Fibroblast of lung (primary cell): ENCODE results near the gene APBA1. TPM values are rescaled to one million over a fixed set of nuclear protein-coding genes. Genes with fewer than 3 reads are reported as not detected.

Source experiments
- DNase-seq, 2 donors: peaks; one replicate each; pipeline versions ENCODE4 v3.0.0 to v3.0.0-alpha.2; 2010; ENCODE audit warnings: low read depth in 2 of 2
- H2AFZ ChIP-seq: 2 replicates; pipeline ENCODE4 v1.5.1; 2012; ENCODE audit warnings: low read length, control low read depth, inconsistent platforms
- H3K27ac ChIP-seq: 2 replicates; pipeline ENCODE4 v1.5.1; 2011; ENCODE audit warnings: low read length, control low read depth; ENCODE audit not compliant: insufficient read depth
- H3K27me3 ChIP-seq: 2 replicates; pipeline ENCODE4 v1.5.1; 2011; ENCODE audit warnings: mild to moderate bottlenecking, low read length; ENCODE audit not compliant: control insufficient read depth, insufficient read depth
- H3K36me3 ChIP-seq: 2 replicates; pipeline ENCODE4 v1.5.1; 2011; ENCODE audit warnings: low read length; ENCODE audit not compliant: control insufficient read depth, insufficient read depth
- H3K4me1 ChIP-seq: 2 replicates; pipeline ENCODE4 v1.5.1; 2011; ENCODE audit warnings: low read length; ENCODE audit not compliant: control insufficient read depth, insufficient read depth; ENCODE audit errors: extremely low read depth
- H3K4me2 ChIP-seq: 2 replicates; pipeline ENCODE4 v1.5.1; 2011; ENCODE audit warnings: low read length, control low read depth; ENCODE audit not compliant: insufficient read depth; ENCODE audit errors: extremely low read depth
- H3K4me3 ChIP-seq, 4 experiments: fragments of 200-600 bp in 1 of 4; sonication (generic) in 1 of 4; replicated peaks in 1 of 4; 2 replicates each; pipeline ENCODE4 v1.5.1; 2011 to 2016; ENCODE audit warnings: low read length in 4 of 4, low read depth in 3 of 4, mild to moderate bottlenecking in 3 of 4, control low read depth in 2 of 4, inconsistent platforms in 1 of 4, mixed read lengths in 1 of 4; ENCODE audit not compliant: insufficient read depth in 1 of 4; ENCODE audit errors: control extremely low read depth in 1 of 4
- H3K79me2 ChIP-seq: 2 replicates; pipeline ENCODE4 v1.5.1; 2012; ENCODE audit warnings: mild to moderate bottlenecking, low read length, inconsistent platforms; ENCODE audit not compliant: control insufficient read depth, insufficient read depth
- H3K9ac ChIP-seq: 2 replicates; pipeline ENCODE4 v1.5.1; 2011; ENCODE audit warnings: mild to moderate bottlenecking, low read length, control low read depth; ENCODE audit not compliant: insufficient read depth
- H3K9me3 ChIP-seq: 2 replicates; pipeline ENCODE4 v1.5.1; 2012; ENCODE audit warnings: low read depth, low read length; ENCODE audit not compliant: control insufficient read depth, insufficient read depth
- H4K20me1 ChIP-seq: 2 replicates; pipeline ENCODE4 v1.5.1; 2011; ENCODE audit warnings: low read length; ENCODE audit not compliant: control insufficient read depth, insufficient read depth; ENCODE audit errors: extremely low read depth
- CTCF ChIP-seq, 2 donors: IDR thresholded peaks in 1 of 2; conservative IDR thresholded peaks in 1 of 2; 1 replicate in 1 of 2; 2 replicates in 1 of 2; pipeline ENCODE4 v1.5.1; 2011 to 2012; ENCODE audit warnings: low read length in 2 of 2, control low read depth in 1 of 2, inconsistent platforms in 1 of 2, low read depth in 1 of 2, mild to moderate bottlenecking in 1 of 2
- EZH2 ChIP-seq: IDR thresholded peaks from 2 replicates; pipeline ENCODE4 v1.5.1; 2012; ENCODE audit warnings: low read length, control low read depth, mild to moderate bottlenecking; ENCODE audit errors: missing control alignments
- polyA plus RNA-seq, 2 donors: library from polyadenylated mRNA; depleted of rRNA in 1 of 2; stranded (reverse) in 1 of 2; unstranded in 1 of 2; fragments of >200 nt; gene quantifications; 2 replicates each; pipeline ENCODE4 v1.2.1, GENCODE V29; 2011 to 2012; ENCODE audit warnings: missing spikeins in 1 of 2
- total RNA-seq: library from RNA; depleted of rRNA; stranded (reverse); fragments of >200 nt; gene quantifications from 2 replicates; pipeline ENCODE4 v1.2.1, GENCODE V29; 2014

Gene APBA1
- total and polyA plus RNA-seq, 2 donors (not counting 1 experiment from before 2014, with no cell fraction given), result 5.0 to 8.8 TPM

DNA sequence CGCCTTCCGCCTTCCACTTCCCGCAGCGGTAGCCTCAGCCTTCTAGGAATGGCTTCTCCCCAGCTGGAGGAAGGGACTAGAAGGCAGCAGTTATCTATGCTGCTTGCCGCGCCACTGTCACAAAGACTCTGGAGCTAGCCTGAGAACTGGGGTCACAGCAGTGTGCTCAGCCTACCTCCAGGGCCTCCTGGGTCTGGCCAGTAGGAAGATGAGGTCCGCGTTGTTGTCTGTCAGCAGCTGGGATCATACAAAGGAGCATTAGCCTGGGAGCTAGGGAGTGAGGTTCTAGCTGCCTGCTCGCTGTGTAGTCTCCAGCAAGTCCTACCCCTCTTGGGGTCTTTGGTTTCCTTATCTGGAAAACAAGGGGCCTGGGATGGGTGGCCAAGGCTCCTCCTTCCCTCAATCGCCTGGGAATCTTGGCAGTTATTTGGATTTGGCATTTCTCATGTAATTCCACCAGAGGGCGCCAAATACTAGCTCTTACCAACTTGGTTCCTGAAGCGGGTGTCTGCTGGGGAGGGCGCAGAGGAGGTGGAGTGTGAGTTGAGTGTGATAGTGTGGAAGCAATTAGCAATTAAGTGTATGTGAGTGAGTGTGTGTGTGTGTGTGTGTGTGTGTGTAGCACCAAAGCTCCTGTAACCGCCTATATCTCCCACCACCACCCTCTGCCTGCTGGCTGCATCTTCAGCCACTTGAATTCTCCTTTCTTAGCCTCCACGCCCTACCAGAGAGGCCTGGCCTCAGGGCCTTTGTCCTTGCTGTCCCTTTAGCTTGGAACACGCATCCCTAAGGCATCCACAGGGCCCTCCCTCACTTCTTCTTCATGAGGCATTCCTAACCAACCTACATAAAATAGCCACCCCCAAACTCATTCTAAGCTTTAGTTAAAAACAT lies 250.0 kb downstream of the APBA1 start:
- no peaks in the 10 kb centered on the region for H3K79me2 ChIP-seq
- H3K4me3 ChIP-seq, result no peak overlapping the region
- no peak overlapping the region for H2AFZ ChIP-seq
- no peak overlapping the region for H3K27ac ChIP-seq
- no peaks in the 10 kb centered on the region for H3K27me3 ChIP-seq
- no peaks in the 10 kb centered on the region for H3K4me1 ChIP-seq
- H3K9me3 ChIP-seq, result no peaks in the 10 kb centered on the region
- H3K4me2 ChIP-seq, result no peak overlapping the region
- no peaks in the 10 kb centered on the region for H4K20me1 ChIP-seq
- H3K36me3 ChIP-seq, result no peaks in the 10 kb centered on the region
- peak; percentile 40 to 68 for DNase-seq
- no peak overlapping the region for H3K9ac ChIP-seq
- TF ChIP-seq CTCF (conservative IDR thresholded peaks at IDR 0.05 in 1 of 2, IDR thresholded peaks at IDR 0.05 in 1 of 2; ENCODE audit: low read depth in 1 of 2, low read length in 2 of 2) (peak; percentile 71 to 78), EZH2 (no peak)

DNA sequence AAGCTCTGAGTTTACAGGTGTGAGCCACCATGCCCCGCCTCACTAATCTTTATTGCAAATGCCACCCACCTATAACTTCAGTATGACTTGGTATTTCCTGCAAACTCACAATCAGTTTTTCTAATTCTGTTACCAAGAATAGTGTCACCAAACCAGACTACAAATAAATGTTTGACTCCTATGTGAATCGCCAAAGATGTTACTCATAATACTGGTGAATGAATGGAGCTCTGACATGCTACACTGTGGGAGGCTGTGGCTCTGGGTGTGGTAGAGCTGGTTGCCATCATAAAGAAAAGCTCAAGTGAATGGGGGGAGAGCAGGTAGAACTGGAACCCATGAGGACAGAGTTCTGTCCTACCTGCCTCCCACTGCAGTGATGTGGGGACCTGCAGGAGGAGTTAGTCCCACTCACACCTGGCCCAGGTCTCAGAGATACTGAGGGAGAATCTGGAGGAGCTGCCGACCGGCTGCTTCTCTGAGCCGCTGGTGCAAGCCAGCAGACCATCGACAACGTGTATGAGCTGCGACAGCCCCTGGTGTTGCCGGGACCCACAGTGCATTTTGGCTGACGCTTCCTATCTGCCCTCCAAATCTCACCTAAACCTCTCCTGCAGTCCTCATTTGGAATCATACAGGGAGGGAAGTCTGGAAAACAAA lies 251.4 kb downstream of the APBA1 start:
- no peaks in the 10 kb centered on the region for H3K36me3 ChIP-seq
- no peaks in the 10 kb centered on the region for H3K27me3 ChIP-seq
- H3K9ac ChIP-seq, result no peak overlapping the region
- no peaks in the 10 kb centered on the region for H3K79me2 ChIP-seq
- DNase-seq, result no peak
- no peak overlapping the region for H3K4me3 ChIP-seq
- no peaks in the 10 kb centered on the region for H3K4me1 ChIP-seq
- TF ChIP-seq EZH2 (no peak), CTCF (conservative IDR thresholded peaks at IDR 0.05 in 1 of 2, IDR thresholded peaks at IDR 0.05 in 1 of 2; ENCODE audit: low read depth in 1 of 2, low read length in 2 of 2) (no peak)
- no peak overlapping the region for H2AFZ ChIP-seq
- no peak overlapping the region for H3K4me2 ChIP-seq
- no peaks in the 10 kb centered on the region for H4K20me1 ChIP-seq
- no peak overlapping the region for H3K27ac ChIP-seq
- H3K9me3 ChIP-seq, result no peaks in the 10 kb centered on the region

DNA sequence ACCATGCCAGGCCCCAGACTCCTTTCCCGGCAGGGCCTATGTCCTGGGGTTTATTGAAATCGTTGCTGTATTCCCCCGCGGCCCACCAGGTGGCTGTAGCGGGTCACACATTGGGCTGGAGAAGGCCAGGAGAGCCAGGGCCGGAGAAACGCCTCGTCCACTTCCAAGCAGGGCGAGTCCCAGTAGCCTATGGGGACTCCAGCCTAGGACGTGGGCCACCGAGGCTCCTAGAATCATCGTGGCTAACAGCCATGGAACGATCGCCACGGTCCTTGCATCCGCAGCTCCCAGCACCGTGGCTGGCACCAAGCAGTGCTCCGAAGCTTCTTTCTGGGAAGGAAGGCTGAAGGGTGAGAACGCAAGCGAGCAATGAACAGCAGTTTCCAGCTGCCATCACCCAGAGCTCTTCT lies 259.4 kb downstream of the APBA1 start:
- peak; percentile 53 to 68 for DNase-seq
- Histone ChIP-seq H3K4me1 (no peaks in the 10 kb centered on the region), H3K79me2 (no peaks in the 10 kb centered on the region), H3K27me3 (no peaks in the 10 kb centered on the region), H2AFZ (peak overlapping the region; percentile 92), H4K20me1 (no peaks in the 10 kb centered on the region), H3K36me3 (no peaks in the 10 kb centered on the region), H3K9me3 (no peaks in the 10 kb centered on the region), H3K4me3 (peak overlapping the region in 3 of 4 experiments; percentile 35 to 40 (median 39)), H3K4me2 (peak overlapping the region; percentile 80), H3K9ac (peak overlapping the region; percentile 23), H3K27ac (no peak overlapping the region)
- TF ChIP-seq CTCF (conservative IDR thresholded peaks at IDR 0.05 in 1 of 2, IDR thresholded peaks at IDR 0.05 in 1 of 2; ENCODE audit: low read depth in 1 of 2, low read length in 2 of 2) (peak; percentile 68 to 82), EZH2 (no peak)
